Amygdala (tissue), 56 donors: Measurements from ENCODE around the gene USP47.

Source experiments
- DNase-seq, 56 donors: peaks; one replicate each; lab custom pipeline; 2025; lab: John Stamatoyannopoulos, UW

The USP47 gene

GRCh38 chr11:11992257-11993212, 150.8 kb downstream of the USP47 start:
- DNase-seq: peak in 11 of 56 donors; percentile 17 to 61 (median 32)

DNA sequence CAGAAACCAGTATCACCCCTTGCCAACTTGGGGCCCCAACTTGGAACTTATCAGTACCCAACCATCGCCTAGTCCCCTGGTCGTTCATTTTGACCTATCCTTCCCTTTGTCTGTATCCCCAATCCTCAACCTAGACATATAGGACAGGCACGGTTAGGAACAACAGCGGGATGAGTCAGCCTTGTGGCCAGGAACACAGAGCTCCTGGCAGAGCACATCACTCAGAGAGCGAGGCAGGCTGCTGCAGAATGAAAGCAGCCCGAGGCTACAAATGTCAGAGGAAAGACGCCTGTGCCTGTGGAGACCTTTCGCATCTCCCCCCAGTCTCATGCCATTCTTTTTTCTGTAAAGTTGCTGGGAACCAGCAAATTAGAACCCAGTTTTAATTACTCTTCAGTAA, 152.1 kb downstream of the USP47 start:
- peak in 35 of 56 donors; percentile 21 to 77 (median 49) for DNase-seq

- no peak for DNase-seq
Observed at GRCh38 chr11:11995601-11996000, 153.8 kb downstream of the USP47 start.

- DNase-seq: no peak
Observed at GRCh38 chr11:11996321-11997048, 154.7 kb downstream of the USP47 start.

DNA sequence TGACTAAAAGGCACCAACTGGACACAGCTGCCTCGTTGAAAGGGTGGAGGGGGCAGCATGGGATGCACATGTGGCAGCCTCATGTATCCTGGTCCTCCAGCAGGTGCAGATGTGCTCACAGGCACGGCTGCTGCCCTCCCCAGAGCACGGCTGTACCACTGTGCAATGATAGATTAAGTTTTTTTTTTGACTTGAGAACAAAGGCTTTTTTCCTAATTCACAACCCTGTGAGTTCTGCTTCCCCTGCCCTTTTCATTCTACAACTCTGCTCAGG, 155.2 kb downstream of the USP47 start:
- DNase-seq: no peak

DNA sequence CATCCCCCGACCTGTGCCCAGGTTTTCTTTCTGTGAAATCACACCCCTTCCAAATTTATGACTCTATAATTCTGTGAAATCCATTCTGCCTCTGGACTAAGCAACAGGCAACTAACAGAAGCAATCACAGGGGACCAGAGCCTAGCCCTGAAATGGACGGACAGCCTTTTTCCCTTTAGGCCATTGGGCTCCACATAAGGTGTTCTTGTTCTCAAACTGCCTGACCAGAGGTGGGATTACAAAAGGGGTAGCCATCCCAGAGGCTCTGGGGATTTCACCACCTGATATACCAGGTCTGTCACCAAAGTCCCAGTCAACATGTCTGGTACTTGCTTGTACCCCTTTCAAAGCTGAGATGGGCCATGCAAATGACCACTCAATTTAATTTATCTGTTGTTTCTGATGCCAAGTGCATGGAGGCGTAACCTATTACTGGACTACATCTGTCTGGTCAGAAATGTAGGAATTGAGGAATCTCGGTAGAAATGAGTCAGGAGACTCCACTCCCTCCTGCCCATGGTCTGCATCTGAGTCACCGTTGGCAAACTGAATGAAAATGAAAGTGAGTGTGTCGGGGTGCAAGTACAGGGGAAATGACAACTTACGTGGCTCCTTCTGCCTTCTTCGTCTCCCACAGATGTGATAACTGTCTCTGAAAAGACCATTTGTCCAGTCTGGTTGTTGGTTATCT, 156.5 kb downstream of the USP47 start:
- no peak for DNase-seq

DNA sequence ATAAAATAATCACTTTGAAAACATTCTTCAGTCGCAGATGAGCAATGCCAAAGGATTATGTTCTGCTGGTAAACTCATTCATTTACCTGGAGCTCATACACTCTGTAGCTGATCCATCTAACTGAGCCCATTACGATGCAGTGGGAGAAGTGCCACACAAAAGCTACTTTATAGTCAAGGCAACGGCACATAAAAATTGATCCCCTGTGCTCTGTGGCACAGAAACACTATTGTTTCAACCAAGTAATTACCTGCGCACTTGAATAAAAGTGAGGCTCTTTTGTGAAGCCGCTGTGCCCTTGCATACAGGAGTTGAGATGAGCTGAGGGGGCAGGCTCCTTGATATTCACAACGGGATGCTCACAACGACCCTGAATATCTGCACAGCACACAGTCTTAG, 159.4 kb downstream of the USP47 start:
- no peak for DNase-seq

DNA sequence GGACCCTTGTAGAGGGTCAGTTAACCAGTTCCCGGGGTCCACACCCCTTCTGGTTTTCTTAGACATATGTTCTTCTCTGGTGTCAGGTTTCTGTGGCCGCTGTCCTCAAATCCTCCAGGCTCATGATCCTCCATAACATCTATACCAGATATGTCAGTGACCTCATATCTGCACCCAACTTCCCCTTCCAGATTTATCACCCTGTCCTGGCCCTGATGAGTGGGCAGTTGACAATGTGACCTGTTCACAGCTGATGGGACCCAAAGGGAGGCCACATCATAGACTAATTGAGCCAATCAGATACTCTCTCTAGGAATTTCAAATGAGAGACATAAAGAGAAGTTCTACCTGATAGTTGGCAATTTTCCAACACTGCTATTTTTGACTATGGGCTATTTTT, 161.6 kb downstream of the USP47 start:
- DNase-seq: no peak

DNA sequence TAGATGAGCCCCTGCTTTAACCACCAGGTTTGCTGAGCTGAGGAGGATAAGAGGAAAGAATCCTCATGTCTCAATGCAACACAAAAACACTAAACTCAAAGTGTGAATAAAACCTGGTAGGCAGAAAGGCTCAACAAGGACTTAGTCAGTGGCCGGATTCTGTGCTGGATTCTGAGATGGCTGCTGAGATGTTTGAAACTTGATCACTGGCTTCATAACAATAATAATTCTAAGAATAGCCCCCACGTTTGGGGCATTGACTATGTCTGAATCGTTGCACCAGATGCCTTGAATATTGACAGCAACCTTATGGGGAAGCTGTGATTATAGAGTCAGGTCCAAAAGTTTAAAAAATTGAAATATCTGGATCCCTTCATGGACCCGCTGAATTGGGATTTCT, 162.0 kb downstream of the USP47 start:
- no peak for DNase-seq

DNA sequence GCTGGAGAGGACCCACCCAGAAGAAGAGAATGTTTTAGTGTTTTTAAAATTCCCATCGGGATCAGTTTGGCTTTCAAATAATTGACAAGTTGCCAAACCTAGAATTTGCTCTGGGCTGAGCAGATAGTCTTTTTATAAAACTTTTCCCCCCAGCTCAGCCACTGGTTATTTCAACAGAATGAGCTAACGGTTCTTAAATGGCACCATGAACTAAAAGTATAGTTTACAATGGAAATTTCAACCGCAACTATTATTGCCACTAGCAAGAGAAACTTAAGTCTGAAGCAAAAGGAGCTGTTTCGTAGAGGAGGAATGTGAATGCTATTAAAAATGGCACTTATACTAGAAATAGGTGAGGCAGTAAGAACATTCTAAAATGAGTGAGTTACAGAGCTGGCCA, 163.3 kb downstream of the USP47 start:
- no peak for DNase-seq

DNA sequence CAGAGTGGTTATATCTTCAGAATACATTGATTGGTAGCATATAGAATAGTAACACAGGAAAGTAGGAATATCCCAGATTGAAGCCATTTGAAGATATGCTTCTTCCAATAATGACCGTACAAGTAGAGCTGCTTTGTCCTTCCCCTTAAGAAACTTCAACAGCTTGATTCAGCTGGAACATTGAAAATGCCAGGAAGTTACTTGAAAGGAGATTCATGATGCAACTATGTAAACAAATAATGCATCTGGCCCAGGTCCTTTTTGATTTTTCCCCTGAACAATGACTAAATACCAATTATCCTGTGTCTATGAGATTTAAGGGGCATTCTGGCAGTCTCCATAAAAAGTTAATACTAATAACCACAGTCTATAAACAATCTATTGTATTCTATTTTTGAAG, 163.7 kb downstream of the USP47 start:
- no peak for DNase-seq

DNA sequence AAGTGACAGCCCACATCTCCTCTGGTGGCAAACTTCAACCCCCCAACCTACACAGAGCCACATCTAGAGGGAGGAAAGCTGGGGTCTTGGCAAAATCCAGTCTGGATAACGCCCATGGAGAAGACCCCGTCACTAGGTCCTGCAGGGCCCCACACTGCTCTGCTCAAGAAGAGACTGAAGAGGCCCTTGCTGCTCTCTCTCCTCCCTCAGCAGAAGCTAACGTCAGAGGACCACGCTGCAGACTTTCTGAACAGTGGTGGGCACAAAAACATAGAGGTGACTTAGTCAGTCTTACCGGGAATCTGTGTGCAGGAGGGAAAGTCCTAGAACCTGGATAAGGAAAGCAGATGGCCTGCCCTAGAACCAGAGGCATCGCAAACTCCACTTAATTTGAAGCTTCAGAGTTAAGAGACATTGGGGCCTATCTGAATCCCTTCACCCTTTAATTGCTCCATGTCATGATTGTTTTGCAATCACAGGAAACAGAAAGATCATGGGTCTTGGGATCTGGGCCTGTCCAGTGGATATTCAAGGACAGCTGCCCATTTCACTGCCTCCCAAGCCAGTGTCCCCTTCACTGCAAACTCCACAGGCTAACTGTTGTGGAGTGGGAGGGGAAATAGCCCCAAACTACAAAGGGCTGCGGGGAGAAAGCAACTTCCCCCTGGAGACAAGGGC, 164.9 kb downstream of the USP47 start:
- no peak for DNase-seq

GRCh38 chr11:12007230-12007593, 165.4 kb downstream of the USP47 start:
- no peak for DNase-seq

- peak in 36 of 56 donors; percentile 22 to 70 (median 43) for DNase-seq
Observed at GRCh38 chr11:12007769-12008737, 166.3 kb downstream of the USP47 start, which contains the start of gene DKK3. Gene DKK3 (minus strand): TSS chr11:12008626. CDS start chr11:12008582, 44 bp downstream.
